Parietal lobe (tissue), 1 donor: Measurements from ENCODE around the gene SLC7A11. TPM values are rescaled to one million over a fixed set of nuclear protein-coding genes. Genes with fewer than 3 reads are reported as not detected.

Source experiments
- total RNA-seq: library from RNA; depleted of rRNA; stranded (reverse); fragments of >200 nt; gene quantifications from one replicate; pipeline ENCODE4 v1.2.3, GENCODE V29; 2014

The SLC7A11 gene
- total RNA-seq: 13.1 TPM

GRCh38 chr4:138242076-138242833 lies at the start of gene SLC7A11:
Gene SLC7A11 (minus strand): TSS chr4:138242349. CDS start chr4:138242069, 280 bp downstream.

